HG03439 (cell line): Measurements from ENCODE around the gene UXS1.
A peak's percentile ranks its signal among the peaks of the same experiment; 100 is the strongest.

ENCODE experiments used
- ATAC-seq: cut with Tn5 transposase; IDR thresholded peaks from one replicate; pipeline ENCODE4 v1.9.1; 2021; ENCODE audit warnings: mild to moderate bottlenecking, moderate library complexity; ENCODE audit not compliant: unreplicated experiment

Gene UXS1

GRCh38 chr2:106113361-106113966 lies 80.6 kb downstream of the UXS1 start:
- no peak for ATAC-seq

- no peak for ATAC-seq
These were observed 82.1 kb downstream of the UXS1 start for GRCh38 chr2:106111882-106112571.

- no peak for ATAC-seq
These were observed 84.3 kb downstream of the UXS1 start for GRCh38 chr2:106109675-106110424.

DNA sequence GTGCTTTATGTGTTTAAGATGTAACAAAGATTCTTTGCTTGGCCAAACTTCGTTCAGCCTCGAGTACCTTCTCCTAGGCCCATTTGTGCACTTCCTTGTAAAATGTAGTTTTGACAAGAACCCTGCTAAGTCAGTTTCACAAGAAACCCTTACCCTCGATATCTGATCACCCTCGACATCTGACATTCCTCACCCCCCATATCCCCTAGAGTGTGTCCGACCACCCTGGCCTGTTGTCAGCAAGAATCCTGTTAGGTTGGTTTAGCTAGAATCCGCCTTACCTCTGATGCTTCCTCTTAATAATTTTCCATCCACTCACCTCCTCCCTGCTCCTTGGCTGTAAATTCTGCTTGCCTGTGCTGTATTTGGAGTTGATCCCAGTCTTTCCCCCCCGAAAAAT lies 85.3 kb downstream of the UXS1 start:
- no peak for ATAC-seq

GRCh38 chr2:106108351-106108750 lies 85.8 kb downstream of the UXS1 start:
- no peak for ATAC-seq

DNA sequence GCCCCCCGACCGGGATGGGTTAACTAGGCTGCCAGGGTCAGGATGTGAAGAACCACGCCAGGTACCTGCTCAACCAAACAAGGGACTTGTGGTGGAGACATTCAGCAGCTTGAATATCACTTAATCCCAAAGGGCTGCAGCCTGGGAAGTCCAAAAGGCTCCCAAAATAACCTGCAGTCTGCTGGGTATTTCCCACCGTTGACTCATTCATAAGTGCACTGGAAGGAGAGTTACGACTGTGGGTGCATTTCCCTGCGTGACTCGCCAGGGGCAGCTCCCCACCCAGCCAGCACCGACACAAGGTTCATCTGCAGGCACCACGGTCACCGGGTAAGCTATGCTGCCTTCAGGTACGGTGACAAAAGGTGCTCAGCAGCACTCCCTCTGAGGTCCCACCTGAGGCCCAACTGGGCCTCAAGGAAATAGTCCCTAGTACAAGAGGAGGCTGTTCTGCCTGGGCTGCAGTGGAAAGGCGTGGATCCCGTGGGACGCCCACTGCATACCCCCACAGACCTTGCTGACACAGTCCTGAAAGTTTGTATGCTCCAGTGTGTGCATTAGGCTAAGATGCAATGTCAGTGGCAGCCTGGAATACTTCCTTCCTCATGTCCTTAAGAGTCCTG lies 86.5 kb downstream of the UXS1 start:
- ATAC-seq = peak; percentile 60

DNA sequence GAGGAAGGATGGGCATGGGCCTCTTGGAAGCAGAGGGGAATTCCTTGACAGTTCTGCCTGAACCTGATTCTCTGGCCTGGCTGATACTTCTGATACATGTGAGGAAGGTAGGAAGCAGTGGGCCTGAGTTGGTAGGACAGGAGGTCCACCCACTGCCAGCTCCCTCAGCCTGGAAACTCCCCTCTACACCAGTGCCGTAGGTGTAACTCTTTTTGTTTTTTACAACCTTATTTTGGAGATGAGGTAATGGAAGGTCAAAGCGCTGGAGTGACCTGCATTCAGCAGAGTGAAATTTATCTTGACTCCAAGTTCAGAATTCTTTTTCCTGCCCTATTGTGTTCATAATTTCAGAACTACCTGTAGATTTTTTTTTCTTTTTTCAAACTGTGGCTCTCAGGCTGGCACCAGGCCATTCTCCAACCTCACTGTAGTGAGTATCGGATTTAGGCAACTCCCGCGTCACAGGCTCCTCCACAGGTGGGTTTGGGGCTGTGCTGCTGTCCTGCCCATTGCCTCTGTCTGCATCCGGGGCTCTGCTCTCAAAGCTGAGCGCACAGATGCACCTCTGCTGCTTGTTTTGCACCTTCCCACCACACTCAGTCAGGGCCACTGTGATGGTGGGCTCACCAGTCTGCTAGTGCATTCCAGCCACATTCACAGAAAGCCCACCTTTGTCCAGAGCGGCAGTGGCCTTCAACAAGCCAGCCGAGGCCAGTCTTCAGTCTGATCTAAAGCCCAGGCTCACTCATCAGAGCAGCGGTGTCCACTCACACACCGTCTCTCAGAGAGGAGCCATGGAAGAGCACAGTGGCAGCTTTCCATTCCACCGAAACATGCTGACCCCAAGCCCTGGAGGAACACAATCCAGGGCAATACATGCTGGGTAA lies 87.2 kb downstream of the UXS1 start:
- ATAC-seq = no peak

GRCh38 chr2:106105151-106105922 lies 88.8 kb downstream of the UXS1 start:
- no peak for ATAC-seq

DNA sequence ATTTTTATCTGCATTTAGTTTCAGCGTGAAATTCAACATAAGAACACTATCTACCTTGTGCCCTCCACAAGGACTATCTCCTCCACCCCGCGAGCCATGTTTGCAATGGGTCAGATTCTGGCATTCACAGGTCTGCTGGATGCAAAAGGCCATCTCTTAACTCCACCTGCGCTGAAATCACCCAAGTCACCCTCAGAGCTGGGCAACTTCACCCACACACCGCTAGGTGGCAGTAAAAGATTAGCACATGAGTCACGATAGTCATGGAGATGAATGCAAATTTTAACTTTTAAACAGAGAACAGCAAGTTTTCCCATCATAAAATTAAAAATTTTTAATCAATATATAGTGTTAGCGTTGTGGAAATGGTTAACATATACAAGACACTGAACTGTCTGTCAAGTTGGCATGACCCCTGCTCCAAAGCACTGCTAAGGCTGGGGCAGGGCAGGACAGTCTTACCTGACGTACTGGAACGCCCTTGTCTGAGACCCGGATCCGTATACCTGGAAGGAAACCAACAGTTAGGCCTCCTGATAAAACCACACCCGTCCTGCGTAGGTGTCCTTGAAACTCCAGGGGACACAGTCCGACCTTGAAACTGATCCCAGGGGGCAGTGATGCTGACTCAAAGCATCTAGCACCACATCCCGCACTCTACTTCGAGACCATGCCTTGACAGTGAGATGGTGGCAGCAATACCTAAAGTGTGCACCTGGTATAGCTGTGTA lies 89.6 kb downstream of the UXS1 start:
- peak; percentile 58 for ATAC-seq

GRCh38 chr2:106099691-106100090 lies 94.4 kb downstream of the UXS1 start:
- ATAC-seq = no peak

GRCh38 chr2:106098664-106099063 lies 95.4 kb downstream of the UXS1 start:
- ATAC-seq = no peak

GRCh38 chr2:106098081-106098480 lies 96.0 kb downstream of the UXS1 start:
- ATAC-seq = no peak

GRCh38 chr2:106097038-106098000 lies 96.8 kb downstream of the UXS1 start:
- no peak for ATAC-seq

- no peak for ATAC-seq
These were observed 97.6 kb downstream of the UXS1 start for GRCh38 chr2:106096299-106097037.

GRCh38 chr2:106095478-106096298 lies 98.4 kb downstream of the UXS1 start:
- no peak for ATAC-seq

- no peak for ATAC-seq
These were observed 99.8 kb downstream of the UXS1 start for GRCh38 chr2:106094131-106094841.
